ENCODE results near the gene KIF26A. TPM values are rescaled to one million over a fixed set of nuclear protein-coding genes. Genes with fewer than 3 reads are reported as not detected.

KIF26A gene
- total RNA-seq, 1 experiment from 2014 or later, result 3.1 TPM

- Histone ChIP-seq H3K4me2 (ENCODE audit: low read length) (no peak overlapping the region), H4K20me1 (ENCODE audit: low read length) (no peaks in the 10 kb centered on the region), H3K36me3 (ENCODE audit: low read depth, low read length) (no peaks in the 10 kb centered on the region), H3K9me3 (ENCODE audit: low read length) (no peaks in the 10 kb centered on the region), H3F3A (ENCODE audit: low read length, unreplicated experiment) (no peaks in the 10 kb centered on the region), H3K9ac (ENCODE audit: low read length) (no peak overlapping the region), H3K27me3 (ENCODE audit: low read length) (no peaks in the 10 kb centered on the region), H3K79me2 (ENCODE audit: low read length) (no peaks in the 10 kb centered on the region), H2AFZ (ENCODE audit: low read length) (no peak overlapping the region), H3K4me1 (ENCODE audit: insufficient read depth, low read length) (peaks cover 10% of the 10 kb centered on the region), H3K27ac (ENCODE audit: low read length) (no peak overlapping the region), H3K9me2 (replicated peaks; ENCODE audit: low read length) (no peaks in the 10 kb centered on the region), H3K4me3 (ENCODE audit: low read length) (no peak overlapping the region)
- POLR2A ChIA-PET (ENCODE audit: unreplicated experiment), result no interaction called here
- no peak for DNase-seq
- BruUV-seq (replicated peaks), result no TSS peak
- intact Hi-C loops (cut with micrococcal nuclease), result no loop called here
- 0 out of 2 replicates have a peak, but pooled peaks have one; percentile 8 for ATAC-seq
- no peak for TF ChIP-seq EZH2 (IDR thresholded peaks at IDR 0.05; ENCODE audit: low read length, unreplicated experiment)
- no peak for TF ChIP-seq CTCF (conservative IDR thresholded peaks at IDR 0.05; ENCODE audit: low read depth, low read length)
- TF ChIP-seq EZH2phosphoT487 (IDR thresholded peaks at IDR 0.05; ENCODE audit: borderline replicate concordance, low read length), result no peak
- CTCF ChIA-PET, result no interaction called here
These were observed 38.0 kb upstream of the KIF26A start for GRCh38 chr14:104100171-104101085.

GRCh38 chr14:104101086-104101621 lies 37.2 kb upstream of the KIF26A start:
- ChIA-PET POLR2A (ENCODE audit: unreplicated experiment) (no interaction called here), CTCF (no interaction called here)
- Histone ChIP-seq H3K9me2 (replicated peaks; ENCODE audit: low read length) (no peaks in the 10 kb centered on the region), H4K20me1 (ENCODE audit: low read length) (no peaks in the 10 kb centered on the region), H3K79me2 (ENCODE audit: low read length) (no peaks in the 10 kb centered on the region), H2AFZ (ENCODE audit: low read length) (no peak overlapping the region), H3K27ac (ENCODE audit: low read length) (no peak overlapping the region), H3K36me3 (ENCODE audit: low read depth, low read length) (no peaks in the 10 kb centered on the region), H3K27me3 (ENCODE audit: low read length) (no peaks in the 10 kb centered on the region), H3K9me3 (ENCODE audit: low read length) (no peaks in the 10 kb centered on the region), H3K4me2 (ENCODE audit: low read length) (no peak overlapping the region), H3K4me3 (ENCODE audit: low read length) (no peak overlapping the region), H3K9ac (ENCODE audit: low read length) (no peak overlapping the region), H3F3A (ENCODE audit: low read length, unreplicated experiment) (no peaks in the 10 kb centered on the region), H3K4me1 (ENCODE audit: insufficient read depth, low read length) (peaks cover 10% of the 10 kb centered on the region)
- no peak for ATAC-seq
- DNase-seq, result no peak
- intact Hi-C loops (cut with micrococcal nuclease), result no loop called here
- TF ChIP-seq EZH2phosphoT487 (IDR thresholded peaks at IDR 0.05; ENCODE audit: borderline replicate concordance, low read length) (no peak), CTCF (conservative IDR thresholded peaks at IDR 0.05; ENCODE audit: low read depth, low read length) (no peak), EZH2 (IDR thresholded peaks at IDR 0.05; ENCODE audit: low read length, unreplicated experiment) (no peak)
- no TSS peak for BruUV-seq (replicated peaks)
